GM10847 (cell line): Measurements from ENCODE around the gene MIER2.

Experiments used
- POLR2A ChIP-seq: IDR thresholded peaks from 2 replicates; pipeline ENCODE4 v1.6.1; 2011; ENCODE audit not compliant: insufficient read length; ENCODE audit errors: extremely low read depth

Gene MIER2

DNA sequence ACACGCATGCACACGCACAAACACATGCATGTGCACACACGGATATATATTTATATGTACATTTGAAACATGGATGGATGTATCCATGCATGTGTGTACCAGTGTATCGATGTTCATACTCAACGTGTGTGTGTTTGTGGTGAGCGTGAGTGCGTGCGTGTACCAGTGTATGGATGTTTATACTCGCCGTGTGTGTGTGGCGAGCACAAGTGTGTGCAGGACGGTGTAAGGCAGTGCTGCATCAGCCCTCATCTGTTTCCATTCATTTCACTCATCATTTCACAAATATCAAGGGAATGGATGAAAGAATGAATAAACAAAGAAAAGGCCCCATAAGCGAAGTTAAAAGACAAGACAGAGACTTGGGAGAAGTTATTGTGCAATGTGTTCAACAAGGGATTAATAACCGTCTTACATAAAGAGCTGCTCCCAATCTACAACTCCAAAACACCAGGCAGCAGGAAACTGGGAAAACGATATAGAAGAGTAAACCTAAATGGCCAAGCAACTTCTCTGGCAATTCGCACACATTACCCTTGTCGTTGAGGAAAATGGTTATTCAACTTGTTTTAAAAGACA, 21.7 kb upstream of the MIER2 start:
- no peak for TF ChIP-seq POLR2A

DNA sequence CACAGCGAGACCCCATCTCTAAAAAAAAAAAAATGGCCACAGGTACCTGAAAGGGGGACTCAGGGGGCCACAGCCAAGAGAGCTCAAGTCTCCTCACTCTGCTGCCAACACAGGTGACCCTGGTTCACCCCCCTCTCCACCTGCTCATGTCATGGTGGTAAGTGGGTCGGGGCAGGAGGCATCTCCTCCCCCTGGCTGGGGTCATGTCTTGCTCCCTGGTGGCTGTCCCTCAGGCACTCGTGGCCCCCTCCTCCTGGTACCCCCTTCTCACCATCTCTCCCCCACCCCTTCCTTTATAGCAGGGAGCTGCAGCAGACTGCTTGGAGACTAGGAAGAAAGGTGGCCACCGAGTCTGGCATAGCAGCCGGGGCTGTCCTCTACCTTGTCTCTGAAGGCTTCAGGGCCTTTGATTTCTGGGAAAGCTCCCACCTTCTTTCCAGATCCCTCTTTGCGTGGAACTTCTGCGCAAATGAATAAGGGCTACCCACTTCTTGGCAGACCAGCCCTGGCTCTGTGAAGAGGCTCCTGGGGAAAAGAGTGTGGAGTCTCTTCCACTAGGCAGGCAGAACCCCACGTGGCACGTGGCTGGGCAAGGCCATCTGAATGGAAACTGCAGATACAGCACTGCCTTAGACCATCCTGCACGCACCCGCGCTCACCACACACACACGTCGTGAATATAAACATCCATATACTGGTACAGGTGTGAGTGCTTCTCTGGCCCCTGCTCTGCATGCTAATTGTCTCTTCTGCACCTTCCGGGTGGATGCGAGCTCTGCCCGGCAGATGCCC, 20.1 kb upstream of the MIER2 start:
- TF ChIP-seq POLR2A: no peak

GRCh38 chr19:362683-363082, 18.1 kb upstream of the MIER2 start:
- TF ChIP-seq POLR2A: no peak

DNA sequence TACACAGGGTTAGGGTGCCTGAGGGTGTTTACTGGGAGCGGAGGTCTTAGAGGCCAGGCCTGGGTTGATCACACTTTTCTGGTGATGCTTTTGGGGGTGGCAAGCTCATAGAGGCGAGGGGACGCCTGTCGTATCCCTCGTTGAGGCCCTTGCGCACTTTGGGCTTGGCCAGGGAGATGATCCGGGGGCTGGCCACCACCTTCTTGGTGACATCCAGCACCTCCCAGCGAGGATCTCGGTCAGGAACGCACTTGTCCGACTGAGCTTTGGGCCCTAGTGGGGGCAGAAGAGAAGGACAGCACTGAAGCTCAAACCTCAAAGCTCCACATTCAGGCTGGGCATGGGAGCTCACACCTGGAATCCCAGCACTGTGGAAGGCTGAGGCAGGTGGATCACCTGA, 17.6 kb upstream of the MIER2 start:
- no peak for TF ChIP-seq POLR2A

- TF ChIP-seq POLR2A: no peak
Observed at GRCh38 chr19:359653-359925, 15.0 kb upstream of the MIER2 start.

DNA sequence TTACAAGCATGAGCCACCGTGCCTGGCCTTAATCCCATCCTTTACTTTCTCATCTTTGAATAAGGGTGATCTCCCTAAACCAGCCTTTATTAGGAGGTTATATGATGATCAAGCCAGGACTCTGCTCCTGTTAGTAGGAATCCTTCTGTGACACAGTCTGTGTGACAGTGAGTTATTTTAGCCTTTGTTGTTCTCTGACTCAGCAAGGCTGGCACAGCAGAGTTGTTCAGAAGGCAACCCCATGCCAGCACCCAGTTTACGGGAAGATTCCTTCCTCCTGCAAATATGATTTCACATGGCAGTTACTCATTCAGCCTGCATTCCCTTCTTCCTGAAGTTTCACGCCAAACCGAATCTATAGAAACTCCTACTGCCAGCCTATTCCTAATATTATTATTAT, 10.5 kb upstream of the MIER2 start:
- TF ChIP-seq POLR2A: no peak

DNA sequence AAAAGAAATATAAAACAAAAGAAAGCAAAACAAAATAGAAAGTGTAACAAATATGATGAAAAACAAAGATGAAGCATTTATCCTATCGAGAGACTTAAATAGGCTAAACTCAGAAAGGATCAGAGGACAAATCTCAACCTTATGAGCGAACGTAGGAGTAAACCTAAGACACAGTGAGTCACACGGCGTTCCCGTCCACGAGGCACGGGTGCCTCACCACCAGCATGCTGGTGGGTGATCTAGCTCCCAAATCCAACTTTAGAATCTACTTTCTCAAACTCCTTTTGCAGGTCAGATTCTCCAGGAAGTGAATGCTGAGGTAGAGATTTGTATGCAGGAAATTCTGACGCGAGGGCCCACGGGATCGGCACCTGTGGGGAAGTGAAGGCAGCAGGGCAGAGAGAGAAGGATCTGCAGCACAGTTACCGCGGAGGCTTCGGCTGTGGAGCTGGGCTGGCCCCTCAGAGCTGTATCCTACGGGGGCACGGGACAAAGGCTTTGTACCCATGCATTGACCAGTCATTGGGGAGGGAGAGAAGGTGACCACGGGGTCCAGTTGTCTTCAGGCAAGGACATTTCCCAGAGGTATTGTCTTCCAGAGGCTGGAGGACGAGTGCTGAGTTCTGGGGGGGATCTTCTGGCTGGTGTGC, 7.5 kb upstream of the MIER2 start:
- TF ChIP-seq POLR2A: no peak

- no peak for TF ChIP-seq POLR2A
Observed at GRCh38 chr19:347946-348861, 3.6 kb upstream of the MIER2 start.

- no peak for TF ChIP-seq POLR2A
Observed at GRCh38 chr19:345320-345879, 804 bp upstream of the MIER2 start.

- TF ChIP-seq POLR2A: no peak
Observed at GRCh38 chr19:343941-344624, 513 bp downstream of the MIER2 start.

- TF ChIP-seq POLR2A: no peak
Observed at GRCh38 chr19:343451-343931, 1.1 kb downstream of the MIER2 start.

DNA sequence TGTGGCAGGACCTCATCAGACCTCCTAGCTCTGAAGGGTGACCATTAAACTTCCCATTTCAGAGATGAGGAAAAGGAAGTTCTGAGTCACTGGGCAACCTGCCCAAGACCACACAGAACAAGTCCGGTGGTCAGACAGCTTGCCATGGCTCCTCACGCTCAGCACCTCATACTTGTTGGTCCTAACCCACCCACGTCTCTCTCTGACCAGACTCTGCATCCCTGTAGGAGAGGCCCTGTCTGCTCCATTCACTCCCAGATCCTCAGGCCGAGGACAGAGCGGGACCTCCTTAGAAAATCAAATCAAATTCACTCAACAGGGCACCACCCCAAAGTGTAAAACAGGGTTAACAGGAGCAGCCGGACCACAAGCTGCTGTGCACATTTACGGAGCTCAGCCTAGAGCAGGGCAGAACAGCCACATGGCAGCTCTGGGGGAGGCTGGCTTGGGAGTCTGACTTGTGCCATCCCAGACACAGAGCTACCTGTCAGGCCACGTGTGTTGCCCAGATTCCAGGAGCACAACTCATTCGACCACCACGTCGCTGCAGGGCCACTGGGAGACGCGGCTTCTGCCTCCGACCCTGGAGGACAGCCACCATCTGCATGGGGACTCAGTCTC, 1.7 kb downstream of the MIER2 start:
- no peak for TF ChIP-seq POLR2A

DNA sequence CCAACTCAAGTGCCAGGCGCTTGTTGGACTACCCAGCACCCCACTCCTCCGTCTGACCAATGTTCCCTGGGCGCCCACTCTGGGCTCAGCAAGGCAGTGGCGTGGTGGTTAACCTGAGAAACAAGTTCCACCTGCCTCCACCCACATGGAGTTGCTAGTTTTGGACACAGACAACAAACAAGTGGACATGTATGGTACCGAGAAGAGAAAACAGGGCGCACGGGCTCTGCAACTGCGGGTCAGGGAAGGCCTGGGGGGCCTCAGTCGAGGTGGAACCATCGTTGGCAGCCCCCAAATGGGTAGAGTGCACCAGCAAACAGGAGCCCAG, 2.5 kb downstream of the MIER2 start:
- TF ChIP-seq POLR2A: no peak

DNA sequence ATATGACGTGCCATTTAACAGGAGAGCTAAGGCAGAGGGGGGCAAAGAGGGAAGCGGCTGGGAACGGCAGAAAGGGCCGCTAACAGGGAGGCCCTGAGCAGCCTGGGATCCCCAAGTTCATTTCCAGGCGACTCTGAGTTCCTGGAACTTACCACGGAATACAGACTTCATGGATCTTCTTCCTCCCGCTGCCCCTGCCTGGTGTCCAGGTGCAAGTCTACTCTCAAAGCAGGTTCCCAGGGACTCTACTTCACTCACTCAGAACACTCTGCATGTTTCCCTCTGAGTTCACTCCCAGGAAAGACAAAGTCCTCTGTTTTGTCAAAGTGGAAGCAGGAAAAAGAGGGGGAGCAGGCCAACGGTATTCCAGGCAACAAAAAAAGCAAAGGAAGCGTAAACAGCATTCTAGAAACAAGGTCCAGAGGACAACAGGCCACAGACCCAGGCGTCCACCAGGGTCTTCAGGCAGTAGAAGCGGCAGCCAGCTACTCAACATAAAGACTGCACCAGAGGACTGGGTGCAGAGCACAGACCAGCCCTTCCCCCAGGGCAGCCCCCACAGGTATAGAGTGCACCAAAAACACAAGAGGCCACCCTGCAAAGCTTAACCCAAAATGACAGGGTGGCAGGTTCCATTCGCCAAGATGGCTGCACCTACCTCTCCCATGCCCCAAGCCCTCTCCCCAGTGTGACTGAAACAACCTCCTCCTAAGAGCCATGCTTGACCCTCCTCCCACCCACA, 3.0 kb downstream of the MIER2 start:
- no peak for TF ChIP-seq POLR2A
